ENCODE measurements around the gene PIGL.

PIGL gene

GRCh38 chr17:16374146-16374938 is 157.3 kb downstream of the PIGL start:
- no peaks in the 10 kb centered on the region for H3K4me1 ChIP-seq (ENCODE audit: control insufficient read depth in 1 of 2, insufficient read depth in 1 of 2, low read depth in 1 of 2, low read length in 1 of 2)
- no peak overlapping the region for H3K4me3 ChIP-seq (ENCODE audit: low read depth in 1 of 2, low read length in 1 of 2)
- no peak for TF ChIP-seq CTCF (IDR thresholded peaks at IDR 0.05)
- H3K27me3 ChIP-seq, result no peaks in the 10 kb centered on the region
- no peaks in the 10 kb centered on the region for H3K9me3 ChIP-seq
- H3K36me3 ChIP-seq, result no peaks in the 10 kb centered on the region
- no peak overlapping the region for H3K27ac ChIP-seq
